NT2/D1 (cell line): ENCODE results near the gene WDFY3.

Experiments used
- DNase-seq: peaks from one replicate; pipeline ENCODE4 v3.0.0-alpha.2; 2011; ENCODE audit warnings: low read depth, low spot score
- H3K27me3 ChIP-seq: 2 replicates; pipeline ENCODE4 v1.6.0; 2011; ENCODE audit warnings: mild to moderate bottlenecking; ENCODE audit not compliant: insufficient read length, insufficient read depth
- H3K36me3 ChIP-seq: 2 replicates; pipeline ENCODE4 v1.6.1; 2011; ENCODE audit warnings: mild to moderate bottlenecking, low read length, mixed read lengths; ENCODE audit not compliant: insufficient read depth, insufficient read length
- H3K4me1 ChIP-seq: 2 replicates; pipeline ENCODE4 v1.5.1; 2011; ENCODE audit not compliant: insufficient read depth, insufficient read length
- H3K4me3 ChIP-seq: 2 replicates; pipeline ENCODE4 v1.5.1; 2011; ENCODE audit warnings: low read depth; ENCODE audit not compliant: insufficient read length
- H3K9ac ChIP-seq: 2 replicates; pipeline ENCODE4 v1.6.0; 2011; ENCODE audit warnings: low read depth; ENCODE audit not compliant: insufficient read length
- H3K9me3 ChIP-seq: 2 replicates; pipeline ENCODE4 v1.5.1; 2011; ENCODE audit warnings: mild to moderate bottlenecking, low read length; ENCODE audit not compliant: insufficient read depth
- SUZ12 ChIP-seq: IDR thresholded peaks from 2 replicates; pipeline ENCODE4 v1.6.1; 2011; ENCODE audit not compliant: insufficient read length, insufficient read depth; ENCODE audit errors: extremely low read depth
- YY1 ChIP-seq: IDR thresholded peaks from 2 replicates; pipeline ENCODE4 v1.6.1; 2011; ENCODE audit not compliant: insufficient read length, insufficient read depth
- ZNF274 ChIP-seq: IDR thresholded peaks from 2 replicates; pipeline ENCODE4 v1.6.1; 2011; ENCODE audit warnings: mild to moderate bottlenecking, low read depth, low read length

The WDFY3 gene

DNA sequence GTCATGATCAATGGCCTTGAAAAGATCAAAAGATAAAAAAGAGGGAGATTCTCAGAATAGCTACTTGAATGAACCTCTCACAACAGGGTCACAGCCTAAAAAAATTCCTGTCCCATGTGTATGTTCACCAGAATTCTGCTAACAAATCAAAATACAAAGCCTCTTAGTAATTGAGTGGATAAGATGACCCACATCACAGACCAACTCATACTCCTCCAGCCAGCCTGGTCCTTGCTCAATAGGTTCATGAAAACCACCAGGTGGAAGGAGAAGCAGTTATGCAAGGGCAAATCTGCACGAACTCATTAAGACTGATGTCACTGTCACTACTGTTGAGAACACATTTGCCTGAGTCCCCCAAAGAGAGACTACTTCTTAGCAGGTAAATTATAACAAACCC, 21.5 kb downstream of the WDFY3 start:
- Histone ChIP-seq H3K4me3 (no peak overlapping the region), H3K9ac (no peak overlapping the region), H3K4me1 (no peaks in the 10 kb centered on the region), H3K27me3 (no peaks in the 10 kb centered on the region), H3K9me3 (peaks cover 10% of the 10 kb centered on the region), H3K36me3 (no peaks in the 10 kb centered on the region)
- TF ChIP-seq SUZ12 (no peak), ZNF274 (no peak), YY1 (no peak)
- no peak for DNase-seq

DNA sequence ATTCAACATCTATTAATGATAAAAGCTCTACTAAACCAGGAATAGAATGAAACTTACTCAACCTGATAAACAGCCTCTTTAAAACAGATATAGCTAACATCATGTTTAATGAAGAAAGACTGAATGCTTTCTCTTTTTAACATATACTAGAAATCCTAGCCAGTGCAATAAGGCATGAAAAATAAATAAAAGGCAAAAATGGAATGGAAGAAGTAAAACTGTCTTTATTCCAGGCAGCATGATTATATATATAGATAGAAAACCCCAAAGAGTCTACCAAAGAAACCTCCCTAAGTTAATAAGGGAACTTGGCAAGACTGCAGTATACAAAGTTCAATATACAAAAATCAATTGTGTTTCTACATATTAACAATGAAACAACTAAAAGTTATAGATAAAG, 25.5 kb downstream of the WDFY3 start:
- H3K4me1 ChIP-seq = no peaks in the 10 kb centered on the region
- H3K27me3 ChIP-seq = no peaks in the 10 kb centered on the region
- no peaks in the 10 kb centered on the region for H3K36me3 ChIP-seq
- no peak overlapping the region for H3K4me3 ChIP-seq
- TF ChIP-seq SUZ12 = no peak
- TF ChIP-seq ZNF274 = no peak
- TF ChIP-seq YY1 = no peak
- DNase-seq = no peak
- H3K9me3 ChIP-seq = peaks cover 10% of the 10 kb centered on the region
- H3K9ac ChIP-seq = no peak overlapping the region

DNA sequence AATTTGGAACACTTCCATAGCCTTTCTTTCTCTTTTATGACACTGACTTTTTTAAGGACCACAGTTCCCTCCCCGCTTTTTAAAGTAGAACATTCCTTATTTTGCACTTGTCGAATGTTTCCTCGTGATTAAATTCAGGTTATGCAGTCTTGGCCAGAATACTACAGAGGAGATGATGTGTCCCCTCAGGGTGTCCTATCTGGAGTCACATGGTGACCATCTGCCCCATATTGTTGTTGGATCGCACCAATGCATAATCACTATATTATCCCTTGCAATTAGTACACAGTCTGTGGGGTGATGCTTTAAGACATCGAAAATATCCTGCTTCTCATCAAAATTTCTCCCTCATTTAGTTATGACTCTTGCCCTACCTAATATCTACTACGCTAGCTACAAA, 27.4 kb downstream of the WDFY3 start:
- Histone ChIP-seq H3K9me3 (peaks cover 10% of the 10 kb centered on the region), H3K4me3 (no peak overlapping the region), H3K36me3 (no peaks in the 10 kb centered on the region), H3K4me1 (no peaks in the 10 kb centered on the region), H3K27me3 (no peaks in the 10 kb centered on the region), H3K9ac (no peak overlapping the region)
- TF ChIP-seq ZNF274 = no peak
- TF ChIP-seq YY1 = no peak
- no peak for TF ChIP-seq SUZ12
- DNase-seq = no peak

DNA sequence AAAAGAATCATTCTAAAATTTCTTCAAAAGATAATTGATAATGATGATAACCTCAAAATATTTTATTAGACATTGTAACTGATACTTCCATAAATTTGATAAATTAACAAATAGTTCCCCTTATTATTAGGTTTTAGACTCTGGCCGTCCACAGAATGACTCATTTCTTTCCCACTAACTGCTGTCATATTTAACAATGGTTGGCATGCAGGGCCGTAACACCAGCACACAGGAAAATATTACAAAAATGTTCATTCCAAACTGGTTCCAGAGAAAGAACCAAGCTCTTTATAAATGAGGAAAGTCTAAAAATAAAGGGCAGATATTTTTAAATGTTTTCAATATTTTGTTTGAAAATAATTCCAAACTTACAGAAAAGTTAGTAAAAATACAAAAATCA, 28.2 kb downstream of the WDFY3 start:
- DNase-seq = no peak
- H3K9me3 ChIP-seq = peaks cover 10% of the 10 kb centered on the region
- no peak overlapping the region for H3K4me3 ChIP-seq
- no peaks in the 10 kb centered on the region for H3K27me3 ChIP-seq
- no peak for TF ChIP-seq SUZ12
- no peak for TF ChIP-seq YY1
- TF ChIP-seq ZNF274 = no peak
- H3K4me1 ChIP-seq = no peaks in the 10 kb centered on the region
- no peak overlapping the region for H3K9ac ChIP-seq
- H3K36me3 ChIP-seq = no peaks in the 10 kb centered on the region

DNA sequence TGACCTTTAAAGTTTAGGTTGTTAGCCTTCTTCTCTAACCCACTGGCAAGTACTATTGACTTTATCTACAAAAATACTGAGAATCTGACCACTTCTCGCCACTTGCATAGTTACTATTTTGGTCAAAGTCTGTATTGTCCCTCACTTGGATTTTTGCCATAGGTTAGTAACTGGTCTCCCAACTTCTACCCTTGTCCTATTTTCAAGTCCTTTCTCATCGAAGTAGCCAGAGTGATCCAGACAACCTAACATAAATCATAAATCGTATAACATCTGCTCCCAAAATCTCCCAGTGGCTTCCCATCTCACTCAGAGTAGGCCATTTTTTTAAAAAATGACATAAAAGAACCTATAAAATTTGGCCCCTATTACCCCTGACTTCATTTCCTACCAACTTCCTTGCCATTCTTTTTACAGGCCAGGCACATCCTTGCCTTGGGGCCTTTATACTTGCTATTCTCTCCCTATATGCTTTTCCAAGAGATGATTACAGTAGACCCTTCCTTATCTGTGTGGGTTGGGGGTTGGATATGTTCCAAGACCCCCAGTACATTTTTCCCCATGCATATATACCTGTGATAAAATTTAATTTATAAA, 29.0 kb downstream of the WDFY3 start:
- H3K27me3 ChIP-seq = no peaks in the 10 kb centered on the region
- no peak for DNase-seq
- TF ChIP-seq YY1 (no peak), SUZ12 (no peak), ZNF274 (no peak)
- H3K4me1 ChIP-seq = no peaks in the 10 kb centered on the region
- H3K9ac ChIP-seq = no peak overlapping the region
- H3K36me3 ChIP-seq = no peaks in the 10 kb centered on the region
- H3K4me3 ChIP-seq = no peak overlapping the region
- H3K9me3 ChIP-seq = peaks cover 10% of the 10 kb centered on the region

DNA sequence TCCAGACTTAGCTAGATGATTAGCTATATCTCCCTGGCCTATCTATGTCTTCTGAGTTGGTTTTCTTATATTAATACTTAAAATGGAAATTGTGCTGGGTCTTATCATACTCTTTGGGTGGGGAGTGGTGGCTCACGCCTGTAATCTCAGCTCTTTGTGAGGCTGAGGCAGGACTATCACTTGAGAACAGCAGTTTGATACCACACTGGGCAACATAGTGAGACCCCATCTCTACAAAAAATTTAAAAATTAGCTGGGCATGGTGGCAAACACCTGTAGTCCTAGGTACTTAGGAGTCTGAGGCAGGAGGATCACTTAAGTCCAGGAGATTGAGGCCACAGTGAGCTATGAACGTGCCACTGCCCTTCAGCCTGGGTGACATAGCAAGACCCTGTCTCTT, 30.4 kb downstream of the WDFY3 start:
- no peak for TF ChIP-seq YY1
- TF ChIP-seq ZNF274 = no peak
- no peak for TF ChIP-seq SUZ12
- H3K4me3 ChIP-seq = no peak overlapping the region
- H3K27me3 ChIP-seq = no peaks in the 10 kb centered on the region
- H3K36me3 ChIP-seq = peaks cover 5% of the 10 kb centered on the region
- no peak for DNase-seq
- no peaks in the 10 kb centered on the region for H3K4me1 ChIP-seq
- H3K9me3 ChIP-seq = 0 out of 2 replicates have a peak, but pooled peaks cover 2% of the 10 kb centered on the region
- no peak overlapping the region for H3K9ac ChIP-seq

DNA sequence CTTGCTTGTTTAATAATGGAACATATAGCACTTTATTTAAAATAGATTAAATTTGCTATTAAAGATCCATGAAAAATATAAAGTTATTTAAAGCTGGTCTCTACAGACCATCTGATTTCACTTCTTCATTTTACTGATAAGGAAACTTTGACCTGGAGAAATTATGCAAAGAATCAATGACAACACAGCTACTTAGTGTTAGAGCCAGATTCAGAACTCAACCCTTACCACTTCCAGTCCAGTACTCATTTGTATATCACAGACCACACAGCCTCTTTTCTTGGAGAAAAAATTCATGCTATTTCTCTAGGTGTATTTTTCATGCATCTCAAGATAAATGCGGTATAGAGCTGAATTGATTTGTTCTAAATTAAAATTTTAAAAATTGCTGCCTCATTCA, 34.0 kb downstream of the WDFY3 start:
- Histone ChIP-seq H3K27me3 (no peaks in the 10 kb centered on the region), H3K4me3 (no peak overlapping the region), H3K36me3 (peaks cover 20% of the 10 kb centered on the region), H3K9ac (no peak overlapping the region), H3K9me3 (0 out of 2 replicates have a peak, but pooled peaks cover 5% of the 10 kb centered on the region), H3K4me1 (no peaks in the 10 kb centered on the region)
- TF ChIP-seq ZNF274 (no peak), SUZ12 (no peak), YY1 (no peak)
- DNase-seq = no peak
